H9 (cell line): ENCODE measurements around the gene CCDC190. TPM values are rescaled to one million over a fixed set of nuclear protein-coding genes. Genes with fewer than 3 reads are reported as not detected.

Source experiments
- DNase-seq: peaks from one replicate; pipeline ENCODE4 v3.0.0-alpha.2; 2017
- H2AFZ ChIP-seq: one replicate; pipeline ENCODE4 v1.6.1; 2013; ENCODE audit warnings: mild to moderate bottlenecking, low read length, control low read depth, moderate library complexity
- H2AK5ac ChIP-seq: 2 replicates; pipeline ENCODE4 v1.6.1; 2013; ENCODE audit warnings: low read length, control low read depth, mixed read lengths; ENCODE audit not compliant: insufficient read length
- H2BK120ac ChIP-seq: one replicate; pipeline ENCODE4 v1.6.1; 2013; ENCODE audit warnings: low read depth, mild to moderate bottlenecking, low read length, control low read depth, inconsistent platforms; ENCODE audit not compliant: poor library complexity, severe bottlenecking
- H2BK12ac ChIP-seq: 2 replicates; pipeline ENCODE4 v1.6.1; 2013; ENCODE audit warnings: low read length, control low read depth, mixed read lengths, low read depth; ENCODE audit not compliant: insufficient read length
- H2BK15ac ChIP-seq: 2 replicates; pipeline ENCODE4 v1.6.1; 2013; ENCODE audit warnings: low read depth, low read length, control low read depth
- H2BK20ac ChIP-seq: one replicate; pipeline ENCODE4 v1.6.1; 2013; ENCODE audit warnings: low read depth, mild to moderate bottlenecking, low read length, control low read depth, inconsistent platforms; ENCODE audit not compliant: poor library complexity, severe bottlenecking
- H2BK5ac ChIP-seq: 2 replicates; pipeline ENCODE4 v1.6.1; 2013; ENCODE audit warnings: low read length, control low read depth, mixed read lengths; ENCODE audit not compliant: insufficient read length
- H3K14ac ChIP-seq: 2 replicates; pipeline ENCODE4 v1.6.1; 2013; ENCODE audit warnings: low read length, control low read depth; ENCODE audit not compliant: insufficient read depth
- H3K18ac ChIP-seq: 2 replicates; pipeline ENCODE4 v1.6.1; 2013; ENCODE audit warnings: low read depth, mild to moderate bottlenecking, mixed read lengths, low read length, control low read depth; ENCODE audit not compliant: insufficient read length
- H3K23ac ChIP-seq: 2 replicates; pipeline ENCODE4 v1.6.1; 2013; ENCODE audit warnings: low read length, control low read depth, mixed read lengths, low read depth; ENCODE audit not compliant: insufficient read length
- H3K23me2 ChIP-seq: 2 replicates; pipeline ENCODE4 v1.6.1; 2013; ENCODE audit warnings: low read depth, mild to moderate bottlenecking, mixed read lengths, low read length, control low read depth; ENCODE audit not compliant: insufficient read length, poor library complexity, severe bottlenecking
- H3K27ac ChIP-seq: 2 replicates; pipeline ENCODE4 v1.5.1; 2013; ENCODE audit warnings: low read length, control low read depth, mixed read lengths, low read depth; ENCODE audit not compliant: insufficient read length
- H3K27me3 ChIP-seq: 2 replicates; pipeline ENCODE4 v1.6.1; 2013; ENCODE audit warnings: low read length, control low read depth, inconsistent platforms; ENCODE audit not compliant: insufficient read depth
- H3K4ac ChIP-seq: 2 replicates; pipeline ENCODE4 v1.6.1; 2013; ENCODE audit warnings: low read depth, mild to moderate bottlenecking, control low read depth, inconsistent platforms, low read length, moderate library complexity
- H3K4me1 ChIP-seq: 2 replicates; pipeline ENCODE4 v1.6.1; 2013; ENCODE audit warnings: low read length, control low read depth, inconsistent platforms; ENCODE audit not compliant: insufficient read depth
- H3K4me2 ChIP-seq: 2 replicates; pipeline ENCODE4 v1.6.1; 2013; ENCODE audit warnings: low read length, control low read depth, mixed read lengths; ENCODE audit not compliant: insufficient read length, insufficient read depth
- H3K56ac ChIP-seq: 2 replicates; pipeline ENCODE4 v1.6.1; 2013; ENCODE audit warnings: low read depth, mild to moderate bottlenecking, mixed read lengths, low read length, control low read depth; ENCODE audit not compliant: insufficient read length
- H3K79me1 ChIP-seq: 2 replicates; pipeline ENCODE4 v1.6.1; 2013; ENCODE audit warnings: low read depth, mild to moderate bottlenecking, moderate library complexity, low read length, control low read depth, inconsistent platforms; ENCODE audit not compliant: insufficient read depth, poor library complexity, severe bottlenecking
- H3K79me2 ChIP-seq: 2 replicates; pipeline ENCODE4 v1.6.1; 2013; ENCODE audit warnings: low read length, control low read depth, inconsistent platforms; ENCODE audit not compliant: insufficient read depth
- H3K9ac ChIP-seq: 2 replicates; pipeline ENCODE4 v1.6.1; 2013; ENCODE audit warnings: low read length, control low read depth, mixed read lengths; ENCODE audit not compliant: insufficient read length; ENCODE audit errors: extremely low read depth
- H3K9me3 ChIP-seq: one replicate; pipeline ENCODE4 v1.6.1; 2013; ENCODE audit warnings: low read depth, low read length, inconsistent platforms; ENCODE audit not compliant: control insufficient read depth
- H3T11ph ChIP-seq: one replicate; pipeline ENCODE4 v1.6.1; 2013; ENCODE audit warnings: mild to moderate bottlenecking, low read length, control low read depth, inconsistent platforms
- H4K20me1 ChIP-seq: one replicate; pipeline ENCODE4 v1.6.1; 2013; ENCODE audit not compliant: control insufficient read depth, insufficient read length, insufficient read depth
- H4K5ac ChIP-seq: 2 replicates; pipeline ENCODE4 v1.6.1; 2013; ENCODE audit warnings: low read depth, mild to moderate bottlenecking, mixed read lengths, low read length, control low read depth; ENCODE audit not compliant: insufficient read length
- H4K8ac ChIP-seq: replicated peaks from 2 replicates; pipeline ENCODE4 v1.6.1; 2013; ENCODE audit warnings: low read length, control low read depth, mixed read lengths, low read depth; ENCODE audit not compliant: insufficient read length
- H4K91ac ChIP-seq: 2 replicates; pipeline ENCODE4 v1.6.1; 2013; ENCODE audit warnings: low read depth, mild to moderate bottlenecking, moderate library complexity, mixed read lengths, low read length, control low read depth; ENCODE audit not compliant: insufficient read length
- H3K27ac Mint-ChIP-seq, 3 experiments: 2 replicates in 2 of 3; 3 replicates in 1 of 3; pipeline ENCODE4 v1.8.0; 2020 to 2021; ENCODE audit warnings: mixed read lengths in 3 of 3, mild to moderate bottlenecking in 1 of 3, moderate library complexity in 1 of 3
- H3K27me3 Mint-ChIP-seq: 2 replicates; pipeline ENCODE4 v1.8.0; 2021; ENCODE audit warnings: low read depth, mild to moderate bottlenecking, moderate library complexity, mixed read lengths
- H3K36me3 Mint-ChIP-seq, 3 experiments: 2 replicates in 2 of 3; 3 replicates in 1 of 3; pipeline ENCODE4 v1.8.0; 2020 to 2021; ENCODE audit warnings: low read depth in 3 of 3, mixed read lengths in 3 of 3; ENCODE audit not compliant: insufficient read depth in 1 of 3
- H3K4me1 Mint-ChIP-seq, 2 experiments: 2 replicates each; pipeline ENCODE4 v1.8.0; 2020; ENCODE audit warnings: mixed read lengths in 2 of 2
- H3K4me3 Mint-ChIP-seq, 2 experiments: 2 replicates in 1 of 2; 3 replicates in 1 of 2; pipeline ENCODE4 v1.8.0; 2020 to 2021; ENCODE audit warnings: mild to moderate bottlenecking in 2 of 2, mixed read lengths in 2 of 2, moderate library complexity in 1 of 2
- H3K9me3 Mint-ChIP-seq, 2 experiments: 2 replicates in 1 of 2; 3 replicates in 1 of 2; pipeline ENCODE4 v1.8.0; 2020; ENCODE audit warnings: mild to moderate bottlenecking in 2 of 2, mixed read lengths in 2 of 2, moderate library complexity in 1 of 2
- WGBS: extraction: QIAGEN DNeasy Blood & Tissue Kit; methylation state at CpG from one replicate; pipeline ENCODE4 v1.1.7; 2013; ENCODE audit warnings: missing lambda C conversion rate, low lambda C conversion rate, mixed read lengths; ENCODE audit not compliant: insufficient read length; ENCODE audit errors: extremely low coverage; 5-methylcytosine and 5-hydroxymethylcytosine counted together
- total RNA-seq: library from RNA; stranded (reverse); gene quantifications from 2 replicates; pipeline ENCODE4 v1.2.1, GENCODE V29; 2021
- TF ChIP-seq, protein P1 (sequence below): fragments of 200-600 bp; sonication (generic); conservative IDR thresholded peaks from 3 replicates; pipeline ENCODE4 v1.8.0; 2021; ENCODE audit warnings: antibody characterized with exemption, mild to moderate bottlenecking

The CCDC190 gene
- total RNA-seq, 1 experiment from 2014 or later, result not detected

DNA sequence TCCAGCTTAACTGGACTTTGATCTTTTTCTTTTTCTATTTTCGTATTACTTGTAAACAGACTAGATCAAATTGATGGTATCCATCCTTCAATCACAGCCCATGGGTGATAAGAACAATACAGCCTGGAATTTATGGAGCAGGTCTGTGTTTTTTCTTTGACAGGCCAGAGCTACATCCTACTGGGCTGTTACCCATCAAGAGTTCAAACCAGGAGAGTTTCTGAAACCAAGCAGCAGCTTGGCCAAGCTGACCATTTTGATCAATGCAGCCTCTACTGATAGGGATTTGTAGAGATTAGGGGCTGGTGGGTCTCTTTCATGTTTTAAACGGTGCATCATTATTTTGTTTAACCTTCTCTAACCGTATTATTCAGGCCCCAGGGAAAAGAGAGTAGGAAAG, 24.3 kb upstream of the CCDC190 start:
- TF ChIP-seq, protein P1, sequence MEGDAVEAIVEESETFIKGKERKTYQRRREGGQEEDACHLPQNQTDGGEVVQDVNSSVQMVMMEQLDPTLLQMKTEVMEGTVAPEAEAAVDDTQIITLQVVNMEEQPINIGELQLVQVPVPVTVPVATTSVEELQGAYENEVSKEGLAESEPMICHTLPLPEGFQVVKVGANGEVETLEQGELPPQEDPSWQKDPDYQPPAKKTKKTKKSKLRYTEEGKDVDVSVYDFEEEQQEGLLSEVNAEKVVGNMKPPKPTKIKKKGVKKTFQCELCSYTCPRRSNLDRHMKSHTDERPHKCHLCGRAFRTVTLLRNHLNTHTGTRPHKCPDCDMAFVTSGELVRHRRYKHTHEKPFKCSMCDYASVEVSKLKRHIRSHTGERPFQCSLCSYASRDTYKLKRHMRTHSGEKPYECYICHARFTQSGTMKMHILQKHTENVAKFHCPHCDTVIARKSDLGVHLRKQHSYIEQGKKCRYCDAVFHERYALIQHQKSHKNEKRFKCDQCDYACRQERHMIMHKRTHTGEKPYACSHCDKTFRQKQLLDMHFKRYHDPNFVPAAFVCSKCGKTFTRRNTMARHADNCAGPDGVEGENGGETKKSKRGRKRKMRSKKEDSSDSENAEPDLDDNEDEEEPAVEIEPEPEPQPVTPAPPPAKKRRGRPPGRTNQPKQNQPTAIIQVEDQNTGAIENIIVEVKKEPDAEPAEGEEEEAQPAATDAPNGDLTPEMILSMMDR, result no peak
- Histone ChIP-seq H3K27ac (no peak overlapping the region), H2BK12ac (no peak overlapping the region), H3K56ac (no peak overlapping the region), H3K79me2 (no peaks in the 10 kb centered on the region), H3K9ac (no peak overlapping the region), H3K18ac (no peak overlapping the region), H2AK5ac (no peak overlapping the region), H4K91ac (no peak overlapping the region), H4K5ac (no peak overlapping the region), H3K23me2 (no peaks in the 10 kb centered on the region), H2BK15ac (no peak overlapping the region), H4K8ac (no peak overlapping the region), H3K4me1 (no peaks in the 10 kb centered on the region), H3K79me1 (no peaks in the 10 kb centered on the region), H2BK5ac (no peak overlapping the region), H3K14ac (no peak overlapping the region), H3K4ac (no peak overlapping the region), H2AFZ (no peak overlapping the region), H2BK120ac (no peak overlapping the region), H3T11ph (no peak overlapping the region), H3K4me2 (no peak overlapping the region), H2BK20ac (no peak overlapping the region), H3K27me3 (no peaks in the 10 kb centered on the region), H3K23ac (no peak overlapping the region), H3K9me3 (no peaks in the 10 kb centered on the region), H4K20me1 (no peaks in the 10 kb centered on the region)
- no peak overlapping the region; a peak in 1 of 7 replicates for H3K27ac Mint-ChIP-seq
- H3K9me3 Mint-ChIP-seq, result no peaks in the 10 kb centered on the region
- H3K36me3 Mint-ChIP-seq, result no peaks in the 10 kb centered on the region
- no peak for DNase-seq
- no peaks in the 10 kb centered on the region for H3K27me3 Mint-ChIP-seq
- H3K4me1 Mint-ChIP-seq, result no peaks in the 10 kb centered on the region
- no peak overlapping the region for H3K4me3 Mint-ChIP-seq
- no CpG with 5 or more reads among the region's 3 CpGs for WGBS
